HG03039 (cell line): ENCODE measurements around the gene LGALS13.
"Not testable (repeated sequence)": the region's sequence is repeated elsewhere in the genome, so short reads cannot be mapped to it uniquely, and the experiment has no call there.

Experiments
- ATAC-seq: cut with Tn5 transposase; IDR thresholded peaks from one replicate; pipeline ENCODE4 v1.9.1; 2021; ENCODE audit warnings: mild to moderate bottlenecking, moderate library complexity; ENCODE audit not compliant: unreplicated experiment

Gene LGALS13

DNA sequence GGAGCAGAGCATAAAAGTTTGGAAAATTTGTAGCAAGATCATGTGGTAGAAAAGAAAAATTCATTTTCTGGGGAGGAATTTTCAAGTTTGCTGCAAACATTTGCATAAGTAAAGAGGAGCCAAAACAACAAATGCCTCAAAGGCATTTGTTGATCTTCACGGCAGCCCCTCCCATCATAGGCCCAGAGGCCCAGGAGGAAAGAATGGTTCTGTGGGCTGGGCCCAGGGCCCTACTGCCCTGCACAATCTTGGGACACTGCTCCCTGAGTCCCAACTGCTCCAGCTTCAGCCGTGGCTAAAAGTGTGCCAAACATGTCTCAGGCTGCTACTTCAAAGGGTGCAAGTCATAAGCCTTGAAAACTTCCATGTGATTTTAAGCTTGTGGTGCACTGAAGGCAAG is 11.3 kb downstream of the LGALS13 start:
- ATAC-seq, result no peak

DNA sequence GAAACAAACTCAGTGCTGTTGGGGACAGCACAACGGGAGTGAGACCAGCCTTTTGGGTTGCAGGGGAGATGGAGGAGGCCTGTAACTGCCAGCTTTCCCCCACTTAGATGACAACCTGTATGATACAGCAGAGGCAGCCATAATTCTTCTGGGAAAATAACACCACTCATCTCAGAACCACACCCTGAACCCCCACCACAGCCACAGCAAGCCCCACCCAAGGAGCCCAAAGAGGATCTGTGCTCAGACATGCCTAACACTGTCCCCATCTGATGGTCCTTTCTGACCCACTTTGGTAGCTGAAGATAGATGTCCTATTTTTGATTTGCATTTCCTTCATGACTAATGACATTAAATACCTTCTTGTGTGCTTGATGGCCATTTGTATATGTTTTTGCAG is 15.4 kb downstream of the LGALS13 start:
- no peak for ATAC-seq

DNA sequence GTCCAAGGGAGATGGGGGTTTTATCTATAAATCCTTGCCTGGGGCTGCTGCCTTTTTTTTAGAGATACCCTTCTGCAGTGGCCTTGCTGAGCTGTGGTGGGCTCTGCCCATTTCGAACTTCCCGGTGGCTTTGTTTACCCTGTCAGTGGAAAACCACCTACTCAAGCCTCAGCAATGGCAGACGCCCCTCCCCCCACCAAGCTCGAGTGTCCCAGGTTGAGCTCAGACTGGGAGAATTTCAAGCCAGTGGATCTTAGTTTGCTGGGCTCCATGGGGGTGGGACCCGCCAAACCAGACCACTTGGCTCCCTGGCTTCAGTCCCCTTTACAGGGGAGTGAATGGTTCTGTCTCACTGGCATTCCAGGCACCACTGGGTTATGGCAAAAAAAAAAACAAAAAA is 21.6 kb downstream of the LGALS13 start:
- ATAC-seq, result no peak

DNA sequence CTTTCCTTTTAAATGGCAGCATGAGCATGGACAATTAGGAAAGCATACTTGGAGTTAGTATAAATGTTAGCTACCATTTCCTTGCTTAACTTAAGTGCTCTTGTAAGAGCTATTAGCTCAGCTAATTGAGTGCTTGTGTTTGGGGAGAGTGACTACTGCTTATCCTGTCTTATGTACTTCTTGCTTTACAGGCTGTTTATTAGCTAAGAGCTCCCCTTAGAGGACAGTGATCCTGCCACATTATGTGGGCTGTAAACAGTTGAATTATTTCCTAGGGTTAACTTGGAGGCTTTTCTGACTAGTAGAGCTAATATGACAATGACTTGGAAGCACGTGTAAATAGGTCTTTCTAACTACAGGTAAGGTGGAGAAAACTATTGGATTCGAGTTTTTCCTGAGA is 25.3 kb downstream of the LGALS13 start:
- not testable (repeated sequence) for ATAC-seq

DNA sequence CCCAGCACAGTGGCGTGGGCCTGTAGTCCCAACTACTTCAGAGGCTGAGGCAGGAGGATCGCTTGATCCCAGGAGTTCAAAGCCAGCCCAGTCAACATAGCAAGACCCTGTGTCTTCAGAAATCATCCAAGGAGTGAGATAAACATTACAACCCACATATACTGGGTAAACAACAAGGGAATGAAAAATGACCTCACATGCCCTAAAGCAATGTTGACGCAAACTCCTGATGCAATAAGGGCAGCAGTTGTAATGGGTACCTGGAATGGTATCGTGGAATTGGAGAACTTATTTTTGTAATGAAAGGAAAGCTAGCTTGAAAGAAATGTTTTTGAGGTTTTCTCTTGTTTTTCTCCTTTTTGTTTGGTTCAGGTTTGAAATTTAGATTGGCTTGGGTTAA is 28.9 kb downstream of the LGALS13 start:
- no peak for ATAC-seq

DNA sequence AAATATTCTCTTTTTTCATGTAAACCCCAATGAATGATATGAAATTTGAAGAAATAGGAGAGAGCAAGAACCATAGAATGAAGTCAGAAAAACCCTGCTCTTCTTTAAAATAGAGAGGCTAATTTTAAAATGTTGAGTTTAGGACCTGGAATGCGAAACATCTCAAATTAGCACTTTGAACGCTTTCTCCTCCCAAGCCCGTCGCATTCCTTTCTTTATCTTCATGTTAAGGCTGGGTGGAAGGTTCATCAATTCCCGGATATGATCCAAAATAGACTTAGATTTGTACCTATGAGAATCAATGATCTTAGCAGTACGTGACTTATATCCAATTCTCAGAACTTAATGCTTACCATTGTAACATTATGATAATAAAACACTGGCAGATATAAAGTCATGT is 29.3 kb downstream of the LGALS13 start:
- ATAC-seq, result no peak

DNA sequence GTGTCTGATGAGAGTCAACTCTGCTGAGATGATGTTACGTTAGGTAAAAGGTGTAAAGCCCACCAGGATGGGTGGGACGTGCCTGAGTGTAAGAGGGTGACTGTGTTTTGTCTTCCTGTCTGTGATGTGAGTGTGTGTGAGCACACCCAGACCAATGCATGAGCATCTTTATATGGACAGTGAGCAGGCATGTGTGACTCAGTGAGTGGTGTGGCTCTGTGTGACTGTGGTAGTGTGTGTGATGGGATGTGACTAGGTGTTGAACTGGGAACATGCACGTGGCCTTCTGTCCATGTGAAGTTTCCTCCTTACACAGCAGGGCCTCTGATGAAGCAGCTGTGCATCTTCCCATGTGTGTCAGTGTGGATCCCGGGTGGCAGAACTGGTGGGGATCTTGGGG is 35.6 kb downstream of the LGALS13 start:
- no peak for ATAC-seq

DNA sequence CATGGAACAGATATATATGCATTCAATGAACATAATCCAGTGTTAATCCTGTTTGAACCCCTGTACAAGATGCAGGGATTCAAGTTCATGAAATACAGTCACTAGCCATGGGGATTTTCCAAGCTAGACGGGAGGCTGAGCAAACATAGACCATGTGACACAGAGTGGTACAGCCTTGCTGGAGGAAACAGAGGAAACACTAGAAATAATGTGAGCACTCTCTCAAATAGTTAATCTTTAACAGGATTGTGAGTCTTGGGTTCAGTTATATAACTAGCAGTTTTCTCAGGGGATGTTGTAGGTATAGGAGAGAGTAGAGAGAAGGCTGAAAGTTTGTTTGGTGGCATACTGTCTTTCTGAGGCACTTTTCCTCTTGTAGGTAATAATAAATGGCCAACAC is 39.4 kb downstream of the LGALS13 start:
- ATAC-seq, result no peak

DNA sequence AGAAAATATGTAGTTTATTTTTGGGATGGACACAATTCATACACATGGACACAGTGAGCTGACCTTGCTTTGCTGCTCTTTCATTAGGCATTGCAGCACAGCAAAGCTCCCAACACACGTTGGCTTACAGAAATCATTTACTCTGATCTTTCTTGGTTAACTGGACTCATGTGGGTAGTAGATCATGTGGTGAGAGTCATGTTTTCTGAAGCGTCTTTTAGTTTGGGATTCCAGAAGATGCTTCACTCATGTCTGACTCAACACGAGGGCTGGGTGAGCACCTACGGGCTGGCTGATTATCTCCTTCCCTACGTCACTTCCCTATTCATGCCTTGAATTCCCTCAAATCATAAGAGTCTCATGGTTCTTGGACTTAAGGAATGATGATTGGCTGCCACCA is 41.3 kb downstream of the LGALS13 start:
- ATAC-seq, result no peak

DNA sequence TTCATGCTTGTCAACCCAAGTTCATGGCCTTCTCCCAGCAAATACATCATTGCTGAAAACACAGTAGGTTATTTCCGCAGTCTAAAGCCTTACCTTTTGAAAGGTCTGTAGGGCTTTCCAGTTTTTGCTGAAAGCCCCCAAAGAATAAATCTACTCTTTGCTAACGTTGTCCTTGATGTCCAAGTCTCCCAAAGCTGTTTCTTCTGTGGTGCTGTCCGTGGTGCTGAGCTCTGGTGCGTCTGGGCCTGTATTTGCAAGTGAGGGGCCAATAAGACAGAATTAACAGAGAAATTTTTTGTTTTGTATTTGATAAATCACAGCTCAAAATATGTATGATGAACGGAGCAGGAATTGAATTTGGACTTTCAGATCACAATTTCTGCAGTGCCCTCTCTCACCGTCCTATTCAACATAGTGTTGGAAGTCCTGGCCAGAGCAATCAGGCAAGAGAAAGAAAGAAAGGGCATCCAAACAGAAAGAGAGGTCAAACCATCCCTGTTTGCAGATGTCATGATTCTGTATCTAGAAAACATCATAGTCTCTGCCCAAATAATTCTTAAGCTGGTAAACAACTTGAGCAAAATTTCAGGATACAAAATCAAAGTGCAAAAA is 43.6 kb downstream of the LGALS13 start:
- no peak for ATAC-seq

DNA sequence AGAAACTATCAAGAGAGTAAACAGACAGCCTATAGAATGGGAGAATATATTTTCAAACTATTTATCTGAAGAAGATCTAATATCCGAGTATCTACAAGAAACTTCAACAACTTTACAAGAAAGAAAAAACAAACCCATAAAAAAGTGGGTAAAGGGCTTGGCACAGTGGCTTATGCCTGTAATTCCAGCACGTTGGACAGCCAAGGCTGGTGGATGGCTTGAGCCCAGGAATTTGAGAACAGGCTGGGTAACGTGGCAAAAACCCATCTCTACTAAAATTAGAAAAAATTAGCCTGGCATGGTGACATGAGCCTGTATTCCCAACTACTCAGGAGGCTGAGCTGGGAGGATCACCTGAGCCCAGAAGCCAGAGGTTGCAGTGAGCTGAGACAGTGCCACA is 45.6 kb downstream of the LGALS13 start:
- no peak for ATAC-seq

DNA sequence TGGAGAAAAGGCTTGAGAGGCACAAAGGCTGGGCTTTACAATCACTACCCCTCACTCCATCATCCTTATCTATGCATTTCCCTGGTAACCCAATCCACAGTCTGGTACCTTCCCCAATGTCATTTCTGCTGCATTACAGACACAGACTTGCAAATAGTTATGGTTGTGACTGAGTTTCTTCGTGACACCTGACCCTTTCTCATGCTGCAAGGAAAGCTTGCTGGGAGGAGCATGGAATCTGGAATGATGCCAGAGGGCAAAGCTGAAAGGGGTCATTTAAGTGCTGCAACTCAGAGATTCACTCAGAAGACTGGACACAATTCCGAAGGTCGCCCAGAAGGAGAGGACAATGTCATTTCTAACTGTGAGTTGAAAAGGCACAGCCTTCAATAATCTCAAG is 53.3 kb downstream of the LGALS13 start, which contains the start of gene LGALS16:
LGALS16 (plus strand) TSS at position 301 of the 400 bp plus-strand sequence; CDS start at position 350, 49 bp downstream.
- no peak for ATAC-seq
